Measurements from ENCODE around the gene LSM2. TPM values are rescaled to one million over a fixed set of nuclear protein-coding genes. Genes with fewer than 3 reads are reported as not detected.

The LSM2 gene
- total and polyA plus RNA-seq, 9 of the 15 experiments (the other 6 are each of a cell fraction or from before 2014, with no cell fraction given) = 154 to 407 (median 223) TPM

GRCh38 chr6:31831350-31832215 lies 24.8 kb upstream of the LSM2 start (continued):
- TF ChIP-seq MEIS2 (IDR thresholded peaks at IDR 0.05; ENCODE audit: partially characterized antibody) (peak; percentile 87), NR4A1 (CRISPR knock-in tag; IDR thresholded peaks at IDR 0.05) (0 out of 2 replicates have a peak, but pooled peaks have one; percentile 38), NR4A1 (tag; IDR thresholded peaks at IDR 0.05) (no peak), BRCA1 (IDR thresholded peaks at IDR 0.05) (no peak), BRCA1 (CRISPR knock-in tag; IDR thresholded peaks at IDR 0.05) (no peak), RBM39 (optimal IDR thresholded peaks at IDR 0.05; ENCODE audit: low read depth, low read length) (no peak), NR1H2 (CRISPR knock-in tag; IDR thresholded peaks at IDR 0.05) (no peak), VEZF1 (CRISPR knock-in tag; IDR thresholded peaks at IDR 0.05) (no peak), HDAC1 (IDR thresholded peaks at IDR 0.05) (peak in 1 of 2 experiments; percentile 12; a peak in 2 of 4 replicates), TAF9B (IDR thresholded peaks at IDR 0.05; ENCODE audit: partially characterized antibody) (no peak), ZNF165 (CRISPR knock-in tag; IDR thresholded peaks at IDR 0.05; ENCODE audit: borderline replicate concordance) (peak; percentile 89), ZBTB7A (IDR thresholded peaks at IDR 0.05; ENCODE audit: borderline replicate concordance, control insufficient read depth, low read depth, low read length) (no peak; the same call in 1 of the 2 replicates), KLF16 (IDR thresholded peaks at IDR 0.05) (no peak), JUNB (CRISPR knock-in tag; conservative IDR thresholded peaks at IDR 0.05) (no peak), PHTF2 (CRISPR knock-in tag; IDR thresholded peaks at IDR 0.05) (0 out of 2 replicates have a peak, but pooled peaks have one; percentile 61), PREB (CRISPR knock-in tag; IDR thresholded peaks at IDR 0.05) (0 out of 2 replicates have a peak, but pooled peaks have one; percentile 60), ZNF586 (CRISPR knock-in tag; conservative IDR thresholded peaks at IDR 0.05) (0 out of 2 replicates have a peak, but pooled peaks have one; percentile 15), SMAD2 (IDR thresholded peaks at IDR 0.05; ENCODE audit: low read depth, low read length) (no peak), ZNF3 (CRISPR knock-in tag; IDR thresholded peaks at IDR 0.05) (no peak)
- TF ChIP-seq, protein P1, sequence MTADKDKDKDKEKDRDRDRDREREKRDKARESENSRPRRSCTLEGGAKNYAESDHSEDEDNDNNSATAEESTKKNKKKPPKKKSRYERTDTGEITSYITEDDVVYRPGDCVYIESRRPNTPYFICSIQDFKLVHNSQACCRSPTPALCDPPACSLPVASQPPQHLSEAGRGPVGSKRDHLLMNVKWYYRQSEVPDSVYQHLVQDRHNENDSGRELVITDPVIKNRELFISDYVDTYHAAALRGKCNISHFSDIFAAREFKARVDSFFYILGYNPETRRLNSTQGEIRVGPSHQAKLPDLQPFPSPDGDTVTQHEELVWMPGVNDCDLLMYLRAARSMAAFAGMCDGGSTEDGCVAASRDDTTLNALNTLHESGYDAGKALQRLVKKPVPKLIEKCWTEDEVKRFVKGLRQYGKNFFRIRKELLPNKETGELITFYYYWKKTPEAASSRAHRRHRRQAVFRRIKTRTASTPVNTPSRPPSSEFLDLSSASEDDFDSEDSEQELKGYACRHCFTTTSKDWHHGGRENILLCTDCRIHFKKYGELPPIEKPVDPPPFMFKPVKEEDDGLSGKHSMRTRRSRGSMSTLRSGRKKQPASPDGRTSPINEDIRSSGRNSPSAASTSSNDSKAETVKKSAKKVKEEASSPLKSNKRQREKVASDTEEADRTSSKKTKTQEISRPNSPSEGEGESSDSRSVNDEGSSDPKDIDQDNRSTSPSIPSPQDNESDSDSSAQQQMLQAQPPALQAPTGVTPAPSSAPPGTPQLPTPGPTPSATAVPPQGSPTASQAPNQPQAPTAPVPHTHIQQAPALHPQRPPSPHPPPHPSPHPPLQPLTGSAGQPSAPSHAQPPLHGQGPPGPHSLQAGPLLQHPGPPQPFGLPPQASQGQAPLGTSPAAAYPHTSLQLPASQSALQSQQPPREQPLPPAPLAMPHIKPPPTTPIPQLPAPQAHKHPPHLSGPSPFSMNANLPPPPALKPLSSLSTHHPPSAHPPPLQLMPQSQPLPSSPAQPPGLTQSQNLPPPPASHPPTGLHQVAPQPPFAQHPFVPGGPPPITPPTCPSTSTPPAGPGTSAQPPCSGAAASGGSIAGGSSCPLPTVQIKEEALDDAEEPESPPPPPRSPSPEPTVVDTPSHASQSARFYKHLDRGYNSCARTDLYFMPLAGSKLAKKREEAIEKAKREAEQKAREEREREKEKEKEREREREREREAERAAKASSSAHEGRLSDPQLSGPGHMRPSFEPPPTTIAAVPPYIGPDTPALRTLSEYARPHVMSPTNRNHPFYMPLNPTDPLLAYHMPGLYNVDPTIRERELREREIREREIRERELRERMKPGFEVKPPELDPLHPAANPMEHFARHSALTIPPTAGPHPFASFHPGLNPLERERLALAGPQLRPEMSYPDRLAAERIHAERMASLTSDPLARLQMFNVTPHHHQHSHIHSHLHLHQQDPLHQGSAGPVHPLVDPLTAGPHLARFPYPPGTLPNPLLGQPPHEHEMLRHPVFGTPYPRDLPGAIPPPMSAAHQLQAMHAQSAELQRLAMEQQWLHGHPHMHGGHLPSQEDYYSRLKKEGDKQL (CRISPR knock-in tag; IDR thresholded peaks at IDR 0.05; ENCODE audit: borderline replicate concordance) = no peak
